NCI-H1694 treated with DMSO at 0.1 percent for 48 hours (cell line): Measurements from ENCODE around the gene PRDM11.

Experiments
- DNase-seq: peaks from one replicate; lab custom pipeline; 2025; lab: John Stamatoyannopoulos, UW

The PRDM11 gene

GRCh38 chr11:45212566-45213315 lies 66.3 kb downstream of the PRDM11 start:
- no peak for DNase-seq

DNA sequence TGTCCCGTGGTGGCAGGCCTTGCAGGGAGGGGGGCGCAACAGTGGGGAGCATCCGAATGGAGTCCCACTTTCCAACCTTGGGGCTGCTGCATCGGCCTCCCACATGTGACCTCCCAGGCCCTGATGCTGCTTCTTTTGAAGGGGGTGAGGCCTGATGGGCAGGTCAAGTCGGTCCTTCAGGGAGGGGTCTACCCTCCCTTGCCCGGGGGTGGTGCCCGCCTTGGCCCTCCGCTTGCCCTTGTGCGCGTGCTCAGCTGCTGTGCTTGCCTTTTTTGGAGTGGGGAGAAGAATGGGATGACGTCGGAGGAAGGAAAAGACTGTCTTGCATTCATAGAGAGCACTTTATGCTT lies 66.9 kb downstream of the PRDM11 start:
- no peak for DNase-seq

GRCh38 chr11:45213717-45214116 lies 67.3 kb downstream of the PRDM11 start:
- no peak for DNase-seq

- no peak for DNase-seq
Measured at GRCh38 chr11:45215098-45215865, 68.8 kb downstream of the PRDM11 start.

DNA sequence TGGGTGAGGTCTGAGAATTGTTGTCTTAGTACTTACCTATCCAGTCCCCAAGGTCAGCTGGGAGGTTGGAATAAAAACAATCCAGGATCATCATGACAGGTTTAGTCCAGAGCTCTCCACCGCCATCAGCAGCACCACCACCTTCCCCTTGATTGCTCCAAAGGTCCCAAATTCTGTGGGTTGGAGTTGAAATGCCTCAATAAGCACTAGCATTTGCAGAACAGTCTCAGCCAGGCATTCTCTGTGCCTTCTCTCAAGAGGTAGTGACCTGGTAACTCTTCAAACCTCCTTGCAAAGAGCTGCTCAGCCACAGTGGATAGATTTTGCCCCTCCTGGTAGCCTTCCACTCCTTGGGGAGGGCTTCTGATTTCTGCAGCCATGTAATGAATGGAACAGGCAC lies 69.6 kb downstream of the PRDM11 start:
- no peak for DNase-seq

- DNase-seq: no peak
Measured at GRCh38 chr11:45216901-45217300, 70.5 kb downstream of the PRDM11 start.

DNA sequence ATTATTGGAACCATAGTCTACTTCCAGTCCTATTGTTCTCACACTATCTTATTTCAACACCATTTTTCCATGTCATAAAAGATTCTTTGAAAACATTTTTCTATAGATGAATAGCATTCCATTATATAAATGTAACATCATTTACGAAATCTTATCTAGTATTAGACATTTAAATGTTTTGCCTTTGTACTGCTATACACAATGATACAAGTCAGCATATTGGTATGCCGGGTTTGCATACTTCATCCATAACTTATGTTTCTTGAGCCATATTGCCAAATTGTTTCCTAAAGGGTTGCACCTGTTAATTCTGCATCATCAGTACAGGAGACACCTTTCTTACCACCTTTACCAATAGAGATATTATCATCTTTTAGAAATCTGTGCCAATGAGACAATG lies 71.6 kb downstream of the PRDM11 start:
- no peak for DNase-seq

- no peak for DNase-seq
Measured at GRCh38 chr11:45218705-45219104, 72.3 kb downstream of the PRDM11 start.

GRCh38 chr11:45219411-45219810 lies 73.0 kb downstream of the PRDM11 start:
- DNase-seq: no peak

DNA sequence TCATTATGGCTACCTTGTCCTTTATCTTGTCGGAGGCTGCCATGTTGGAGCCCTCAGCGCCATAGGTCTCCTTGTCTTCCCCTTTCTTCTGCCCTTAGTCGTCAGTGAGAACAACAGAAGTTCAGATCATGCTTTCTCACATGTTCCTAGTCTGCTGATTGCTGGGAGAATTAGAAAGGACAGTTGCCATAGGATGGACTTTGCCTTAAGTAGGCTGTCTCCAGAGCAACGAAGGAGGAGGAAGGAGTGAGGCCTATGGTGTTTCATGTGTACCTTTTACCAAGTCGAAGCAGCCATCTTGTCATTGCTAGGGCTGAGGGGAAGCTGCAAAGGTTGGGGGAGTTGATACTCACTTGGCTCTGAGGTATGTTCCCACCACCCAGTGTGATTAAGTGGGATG lies 77.1 kb downstream of the PRDM11 start:
- DNase-seq: no peak

GRCh38 chr11:45224766-45225165 lies 78.3 kb downstream of the PRDM11 start:
- no peak for DNase-seq

GRCh38 chr11:45225277-45225676 lies 78.8 kb downstream of the PRDM11 start:
- DNase-seq: no peak

- DNase-seq: no peak
Measured at GRCh38 chr11:45225961-45226871, 79.8 kb downstream of the PRDM11 start.

GRCh38 chr11:45226901-45227300 lies 80.5 kb downstream of the PRDM11 start:
- no peak for DNase-seq

- no peak for DNase-seq
Measured at GRCh38 chr11:45227836-45228235, 81.4 kb downstream of the PRDM11 start.

DNA sequence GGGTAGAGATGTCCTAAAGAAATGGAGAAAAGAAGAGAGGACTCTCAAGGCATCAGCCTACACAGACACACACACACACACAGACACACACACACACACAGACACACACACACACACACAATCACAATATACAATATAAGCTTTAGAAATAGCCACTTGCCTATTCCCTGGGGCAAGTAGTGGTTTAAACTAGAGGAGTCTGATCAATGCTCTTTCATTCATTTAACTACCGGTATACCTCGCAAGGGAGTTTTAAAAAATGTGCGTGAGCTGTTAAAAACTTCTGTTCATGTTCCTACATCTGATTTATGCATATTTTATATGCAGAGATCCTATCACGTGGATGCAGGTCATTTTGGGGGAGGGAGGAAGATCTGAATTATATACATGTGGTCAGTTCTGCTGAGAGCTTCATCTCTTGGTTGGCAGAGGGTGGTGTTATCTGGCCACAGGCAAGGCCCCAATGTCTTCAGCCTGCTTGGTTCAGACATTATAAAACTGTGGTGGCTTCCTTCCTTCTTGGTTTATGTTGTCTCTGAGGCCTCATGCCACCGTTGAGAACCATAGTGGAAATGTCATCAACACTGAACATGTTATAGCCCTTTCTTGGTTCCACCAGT lies 83.1 kb downstream of the PRDM11 start:
- no peak for DNase-seq

GRCh38 chr11:45232341-45233080 lies 86.1 kb downstream of the PRDM11 start:
- no peak for DNase-seq

- DNase-seq: peak; percentile 8
Measured at GRCh38 chr11:45233121-45233803, 86.8 kb downstream of the PRDM11 start.

DNA sequence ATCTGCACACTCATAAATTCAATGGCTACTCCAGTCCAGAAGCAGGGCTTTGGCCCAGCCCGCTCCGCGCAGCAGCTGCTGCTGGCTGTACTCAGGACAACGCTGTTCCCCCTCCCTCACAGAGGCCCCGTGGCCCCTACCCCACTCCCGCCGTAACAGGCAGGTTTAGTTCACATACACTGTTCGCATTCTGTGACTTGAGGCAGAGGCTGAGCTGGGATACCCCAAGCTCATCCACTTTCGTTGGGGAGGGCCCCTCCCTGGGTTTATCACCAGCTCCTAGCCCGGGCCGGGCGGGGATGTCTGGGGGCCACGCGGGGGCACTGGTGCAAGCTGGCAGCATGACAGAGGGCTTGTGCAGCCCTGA lies 87.3 kb downstream of the PRDM11 start:
- DNase-seq: no peak

GRCh38 chr11:45234306-45235006 lies 88.0 kb downstream of the PRDM11 start:
- DNase-seq: no peak
